ENCODE results near the gene SLC10A7. TPM values are rescaled to one million over a fixed set of nuclear protein-coding genes. Genes with fewer than 3 reads are reported as not detected.

SLC10A7 gene
- total RNA-seq, 2 donors from 2014 or later: 14.3 to 16.8 TPM

DNA sequence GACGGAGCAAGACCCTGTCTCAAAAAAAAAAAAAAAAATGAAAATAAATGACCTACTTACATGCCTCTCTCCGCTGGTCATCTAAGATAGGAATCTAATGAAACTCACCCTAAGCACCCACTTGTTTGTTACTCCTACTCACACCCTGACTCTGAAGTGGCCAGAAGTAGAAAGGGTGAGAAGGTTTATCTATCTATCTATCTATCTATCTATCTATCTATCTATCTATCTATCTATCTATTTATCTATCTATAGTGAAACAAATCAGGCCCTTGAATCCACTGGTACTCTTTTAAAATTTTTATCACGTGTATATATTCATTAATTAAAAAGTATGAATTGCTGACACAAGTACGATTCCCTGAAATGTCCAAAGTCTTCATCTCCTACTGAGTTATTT, 75.2 kb downstream of the SLC10A7 start:
- intact Hi-C loops (cut with DNase I): no loop called here
- no peak for DNase-seq (ENCODE audit: low spot score)

DNA sequence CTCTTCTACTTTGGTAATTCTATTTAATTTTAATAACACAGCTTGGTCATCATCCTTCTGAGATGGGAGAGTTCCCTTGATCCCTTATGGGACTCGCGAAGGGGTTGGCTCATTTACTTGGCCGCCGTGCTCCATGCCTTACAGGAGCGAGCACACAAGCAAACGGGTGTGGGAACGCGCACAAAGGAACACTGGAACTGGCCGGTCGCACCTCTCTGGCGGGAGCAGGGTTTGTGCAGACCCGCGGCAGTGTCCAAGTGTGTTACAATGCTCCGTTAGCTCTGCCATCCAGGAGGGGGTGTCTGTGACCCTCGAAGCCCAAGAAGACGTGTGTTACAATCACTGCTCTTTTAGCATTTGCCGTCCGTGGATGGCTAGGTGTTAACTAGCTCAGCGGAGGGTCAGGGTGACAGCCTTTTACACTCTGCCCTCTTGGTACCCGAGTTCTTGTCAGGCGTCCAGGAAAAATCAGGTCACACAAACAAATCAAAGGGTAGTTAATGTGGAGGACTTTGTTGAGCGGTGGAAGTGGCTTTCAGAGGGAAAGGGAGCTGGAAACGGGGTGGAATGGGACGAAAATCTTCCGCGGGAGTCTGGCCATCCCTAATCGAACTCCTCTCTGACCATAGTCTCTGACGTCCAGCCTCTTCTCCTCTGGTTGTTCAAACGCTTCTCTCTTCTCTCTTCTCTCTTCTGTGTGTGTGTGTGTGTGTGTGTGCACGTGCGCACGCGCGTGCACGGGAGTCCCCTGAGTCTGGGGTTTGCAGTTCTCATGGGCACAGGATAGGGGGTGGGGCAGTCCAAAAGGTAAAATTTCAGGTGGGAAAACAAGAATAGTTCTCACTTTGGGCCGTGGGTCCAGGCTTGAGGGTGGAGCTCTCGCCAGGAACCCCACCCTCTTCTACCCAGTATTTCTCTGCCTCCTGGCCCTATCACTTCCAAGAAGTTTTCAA, 76.3 kb downstream of the SLC10A7 start:
- no peak for DNase-seq (ENCODE audit: low spot score)
- intact Hi-C loops (cut with DNase I): no loop called here

DNA sequence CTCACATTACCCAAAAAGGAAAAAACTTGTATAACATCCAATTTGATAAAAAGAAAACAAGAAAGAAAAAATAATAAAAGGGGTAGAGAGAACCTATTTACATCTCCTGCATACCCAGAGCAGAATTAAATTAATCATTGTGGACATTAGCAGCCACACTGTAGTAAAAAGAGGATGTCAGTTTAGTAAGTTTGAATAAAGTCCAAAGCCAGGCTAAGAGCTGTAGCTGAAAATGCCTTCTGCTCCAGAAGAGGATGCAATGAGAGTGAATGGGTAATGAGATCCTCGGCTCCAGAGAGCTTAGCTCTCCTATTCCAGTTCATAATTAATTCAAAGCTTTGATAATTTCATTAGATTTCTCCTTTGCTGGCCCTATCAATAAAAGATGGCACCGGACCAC, 78.2 kb downstream of the SLC10A7 start:
- intact Hi-C loops (cut with DNase I): no loop called here
- DNase-seq (ENCODE audit: low spot score): no peak

DNA sequence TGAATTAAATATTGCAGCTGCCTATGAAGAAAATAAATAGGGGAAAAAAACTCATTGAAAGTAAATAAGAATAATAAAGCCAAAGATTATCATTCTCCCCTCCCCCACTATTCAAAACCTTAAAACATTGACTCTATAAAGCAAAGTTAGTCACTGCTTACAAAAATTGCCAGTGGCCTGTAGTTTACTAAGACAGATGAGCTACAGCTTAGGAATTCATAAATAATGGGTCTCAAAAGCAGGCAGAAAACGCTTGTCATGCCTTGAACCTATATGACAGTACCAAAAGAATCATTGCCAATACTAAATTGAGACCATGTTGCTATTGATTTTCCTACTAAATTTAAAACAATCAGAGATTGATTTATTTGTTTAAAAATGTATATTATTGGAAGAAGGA, 78.9 kb downstream of the SLC10A7 start:
- no peak for DNase-seq (ENCODE audit: low spot score)
- intact Hi-C loops (cut with DNase I): no loop called here

DNA sequence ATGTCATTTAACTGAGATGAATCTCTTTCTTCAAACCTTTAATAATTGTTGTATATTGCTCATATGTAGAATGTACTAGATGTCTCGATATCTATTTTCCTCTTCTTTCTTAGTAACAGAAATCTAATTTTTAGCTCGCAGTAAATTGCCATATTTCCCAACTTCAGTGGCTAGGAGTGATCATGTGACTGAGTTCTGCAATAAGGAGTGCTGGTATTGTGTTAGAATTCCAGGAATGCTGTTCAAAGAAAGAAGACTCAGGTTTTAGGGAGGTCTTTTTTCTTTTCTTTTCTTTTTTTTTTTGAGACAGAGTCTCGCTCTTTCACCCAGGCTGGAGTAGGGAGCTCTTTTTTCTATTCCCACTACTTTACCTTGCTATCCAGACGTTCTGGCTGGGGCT, 81.7 kb downstream of the SLC10A7 start:
- no peak for DNase-seq (ENCODE audit: low spot score)
- intact Hi-C loops (cut with DNase I): no loop called here

DNA sequence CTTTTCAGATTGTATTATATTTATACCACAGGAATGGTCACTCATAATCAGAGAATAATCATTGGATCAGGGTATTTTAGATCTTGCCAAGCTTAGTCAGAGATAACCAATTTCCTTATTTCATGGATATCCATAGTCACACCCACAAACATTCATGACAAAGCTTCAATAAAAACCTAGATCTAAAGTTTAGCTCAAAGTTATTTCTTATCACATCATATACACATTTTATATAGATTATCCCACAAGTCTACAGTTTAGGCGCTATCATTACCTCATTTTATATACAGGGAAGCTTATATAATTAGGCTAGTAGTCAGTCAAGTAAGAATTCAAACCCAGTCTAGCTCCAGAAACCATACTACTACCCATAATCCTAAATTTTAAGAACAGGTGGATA, 82.3 kb downstream of the SLC10A7 start:
- intact Hi-C loops (cut with DNase I): no loop called here
- DNase-seq (ENCODE audit: low spot score): no peak

DNA sequence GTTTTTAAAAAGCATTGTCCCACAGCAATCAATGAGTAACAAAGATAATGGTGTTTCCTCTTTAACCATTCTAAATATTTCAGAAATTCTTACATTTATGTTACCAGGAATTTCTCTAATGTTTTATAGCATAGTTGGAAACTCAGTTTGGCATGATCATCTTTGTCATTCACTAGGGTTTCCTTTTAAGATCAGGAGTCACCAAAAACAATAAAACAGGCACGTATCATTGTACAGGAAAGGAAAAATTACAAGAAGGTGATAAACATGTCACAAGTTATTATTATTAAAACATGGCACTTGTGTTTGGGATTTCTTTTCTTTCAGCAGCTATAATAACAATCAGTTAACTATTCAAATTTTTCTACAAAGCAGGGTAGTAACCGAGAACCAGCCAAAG, 84.0 kb downstream of the SLC10A7 start:
- DNase-seq (ENCODE audit: low spot score): no peak
- intact Hi-C loops (cut with DNase I): no loop called here

DNA sequence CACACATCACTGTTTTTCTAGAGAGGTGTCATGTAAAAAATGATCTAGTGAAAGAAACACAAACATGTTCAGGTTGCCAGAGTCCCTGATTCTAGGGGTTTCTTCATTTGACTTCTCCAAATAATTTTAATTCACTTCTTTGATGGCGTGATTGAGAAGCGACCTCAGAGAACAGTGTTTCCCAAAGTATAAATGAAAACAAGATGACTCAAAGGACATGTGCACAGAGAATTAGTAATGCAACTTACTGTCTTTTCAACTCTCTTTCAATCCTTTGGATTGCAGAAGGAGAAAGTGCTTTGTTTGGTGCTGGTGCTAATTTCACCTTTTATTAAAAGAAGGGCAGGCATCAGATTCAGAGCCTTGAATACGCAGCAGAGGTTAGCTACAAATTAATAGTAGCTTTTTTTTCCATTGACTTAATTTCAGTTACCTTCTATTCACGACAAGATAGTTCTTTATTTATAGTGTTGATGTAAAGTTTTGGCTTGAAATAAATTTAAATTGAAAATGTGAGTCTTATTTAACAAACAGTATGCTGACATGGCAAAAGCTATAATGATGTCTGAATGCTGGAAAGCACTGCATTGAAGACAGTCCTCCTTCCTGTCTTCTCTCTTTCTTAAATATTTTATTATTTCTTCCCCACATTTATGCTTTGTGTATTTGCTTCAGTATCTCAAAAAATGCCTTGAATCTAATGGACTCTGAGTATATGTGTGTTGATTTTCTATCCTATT, 85.1 kb downstream of the SLC10A7 start:
- intact Hi-C loops (cut with DNase I): no loop called here
- DNase-seq (ENCODE audit: low spot score): no peak

DNA sequence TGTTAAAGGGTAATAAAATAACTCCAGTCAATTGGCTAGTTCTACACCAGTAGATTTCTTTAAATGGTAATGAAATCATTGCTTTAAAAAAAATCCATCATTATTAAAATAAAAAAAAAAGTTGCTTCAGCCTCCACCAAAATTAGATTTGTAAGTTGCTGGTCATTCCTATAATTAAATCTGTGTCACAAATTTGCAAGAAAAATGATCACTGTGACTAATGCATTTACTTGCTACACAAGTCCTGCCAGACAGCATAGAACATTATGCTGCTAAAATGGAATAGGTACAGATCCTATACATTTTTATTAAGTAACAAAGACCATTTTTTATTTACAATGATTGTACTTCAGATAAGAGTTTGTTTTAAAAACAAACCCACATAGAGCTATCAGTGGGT, 85.8 kb downstream of the SLC10A7 start:
- intact Hi-C loops (cut with DNase I): no loop called here
- DNase-seq (ENCODE audit: low spot score): no peak

DNA sequence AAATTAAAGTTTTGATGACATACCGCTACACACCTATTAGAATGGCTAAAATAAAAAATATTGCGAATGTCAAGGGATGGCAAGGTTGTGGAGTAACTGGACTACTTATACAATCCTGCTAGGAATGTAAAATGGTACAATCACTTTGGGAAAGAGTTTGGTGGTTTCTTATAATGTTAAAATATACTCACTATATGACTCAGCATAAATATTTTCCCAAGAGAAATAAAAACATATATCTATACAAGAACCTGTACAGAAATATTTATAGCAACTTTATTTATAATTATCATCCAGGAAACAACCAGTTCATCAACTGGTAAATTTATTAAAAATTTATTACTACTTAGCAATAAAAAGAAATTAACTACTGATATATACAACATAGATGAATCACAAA, 89.7 kb downstream of the SLC10A7 start:
- DNase-seq (ENCODE audit: low spot score): no peak
- intact Hi-C loops (cut with DNase I): no loop called here

DNA sequence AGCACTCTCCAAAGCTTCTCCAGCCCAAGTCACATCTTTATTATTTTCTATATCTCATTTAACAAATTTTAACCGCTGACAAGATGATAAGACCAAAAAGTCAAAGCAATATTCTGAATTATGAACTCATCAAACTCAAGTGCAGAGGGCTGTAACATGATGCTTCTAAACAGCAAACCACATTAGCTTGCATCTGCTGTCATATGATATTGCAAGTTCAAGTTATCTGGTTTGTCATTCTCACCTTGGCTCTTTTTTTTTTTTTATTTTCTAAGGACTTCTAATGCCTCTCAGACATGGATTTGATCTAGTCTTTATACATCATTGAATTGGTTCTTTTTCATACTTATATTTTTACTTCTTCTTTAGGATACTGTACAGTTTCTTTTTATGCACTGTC, 93.4 kb downstream of the SLC10A7 start:
- no peak for DNase-seq (ENCODE audit: low spot score)
- intact Hi-C loops (cut with DNase I): no loop called here

DNA sequence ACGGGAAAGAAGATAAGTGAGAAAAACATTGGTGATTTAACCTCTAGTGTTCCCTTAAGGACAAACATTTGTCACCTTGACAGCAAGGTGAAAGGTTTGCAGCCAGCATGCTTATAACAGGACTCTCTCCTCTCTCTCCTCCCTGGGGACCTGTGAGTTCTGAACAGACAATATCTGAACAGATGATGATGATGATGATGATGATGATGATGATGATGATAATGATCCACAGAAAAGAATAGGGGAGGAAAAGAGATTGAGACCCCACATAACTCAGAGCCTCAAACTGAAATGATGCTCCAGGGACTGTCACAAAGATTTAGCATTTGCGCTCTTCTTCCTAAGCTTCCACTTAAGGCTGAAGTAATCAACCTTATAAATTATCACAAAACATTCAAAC, 103.9 kb downstream of the SLC10A7 start:
- DNase-seq (ENCODE audit: low spot score): no peak

DNA sequence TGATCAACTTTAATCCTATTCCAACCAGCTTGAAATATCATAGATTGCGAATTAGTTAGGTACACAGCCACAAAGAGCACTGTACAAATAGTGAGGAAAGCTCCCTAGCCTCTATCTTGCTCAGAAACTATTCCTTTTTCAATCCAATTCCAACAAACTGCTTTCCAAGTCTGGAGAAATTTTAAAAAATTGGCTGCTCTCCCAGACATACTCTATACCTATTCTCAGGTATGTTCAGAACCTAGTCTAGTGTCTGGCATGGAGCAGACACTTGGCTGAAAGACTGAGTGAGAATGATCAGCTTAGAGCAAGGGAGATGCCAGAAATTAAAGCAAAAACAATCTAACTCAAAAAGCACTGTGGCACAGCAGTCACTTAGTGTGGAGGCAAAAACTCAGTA, 105.9 kb downstream of the SLC10A7 start:
- DNase-seq (ENCODE audit: low spot score): no peak
- intact Hi-C loops (cut with DNase I): no loop called here

More for the DNA sequence above, 103.9 kb downstream of the SLC10A7 start:
- intact Hi-C loops (cut with DNase I): no loop called here

DNA sequence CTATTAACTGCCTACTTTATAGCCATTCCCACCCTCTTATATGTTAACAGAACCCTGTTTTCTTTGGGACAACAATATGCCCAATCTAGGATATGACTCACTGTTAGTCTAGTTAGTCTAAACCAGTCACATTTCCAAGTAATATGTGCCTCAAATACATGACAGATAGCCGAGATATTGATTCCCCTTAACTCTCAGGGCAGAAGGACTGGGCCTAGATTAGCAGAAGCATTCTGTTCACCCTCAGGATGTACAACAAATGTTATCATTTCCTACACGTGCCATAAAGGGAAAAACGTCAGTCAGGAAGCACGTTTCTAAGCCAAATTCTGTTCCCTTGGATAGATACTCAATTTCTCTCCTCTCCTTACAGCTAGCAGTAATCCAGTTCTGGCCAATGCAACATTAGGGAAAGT, 114.1 kb downstream of the SLC10A7 start:
- no peak for DNase-seq (ENCODE audit: low spot score)
- intact Hi-C loops (cut with DNase I): no loop called here

DNA sequence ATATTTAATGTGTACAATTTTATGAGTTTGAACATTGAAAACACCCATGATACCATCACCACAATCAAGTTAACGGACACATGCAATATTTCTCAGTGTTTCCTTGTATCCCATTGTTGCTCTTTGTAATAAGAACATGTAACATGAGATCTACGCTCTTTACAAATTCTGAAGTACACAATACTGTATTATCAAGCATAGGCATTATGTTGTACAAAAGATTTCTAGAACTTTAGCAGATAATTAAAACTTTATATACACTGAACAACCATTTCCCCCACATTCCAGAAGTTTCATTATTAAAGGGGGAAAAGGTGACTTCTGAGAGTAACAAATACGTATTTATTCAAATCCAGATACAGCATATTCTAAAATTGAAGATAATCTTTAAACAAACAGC, 114.5 kb downstream of the SLC10A7 start:
- DNase-seq (ENCODE audit: low spot score): no peak
- intact Hi-C loops (cut with DNase I): no loop called here

DNA sequence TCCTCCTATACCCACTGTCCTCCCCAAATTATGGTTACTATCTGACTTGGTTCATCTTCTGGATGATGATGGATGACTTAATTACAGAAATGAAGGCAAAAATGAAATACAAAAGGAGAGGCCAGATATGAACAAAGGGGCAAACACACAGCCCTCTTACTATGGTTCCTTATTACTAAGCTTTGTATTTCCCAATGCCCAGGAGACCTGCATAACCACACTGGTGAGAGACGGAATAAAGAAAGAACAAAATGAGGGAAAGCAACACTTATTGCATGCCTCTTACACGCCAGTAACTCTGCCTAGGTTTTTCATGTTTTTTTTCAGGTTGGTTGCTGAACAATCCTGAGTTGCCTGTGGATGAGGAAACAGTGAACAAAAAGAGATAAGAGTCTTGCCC, 120.5 kb downstream of the SLC10A7 start:
- intact Hi-C loops (cut with DNase I): no loop called here
- DNase-seq (ENCODE audit: low spot score): no peak

DNA sequence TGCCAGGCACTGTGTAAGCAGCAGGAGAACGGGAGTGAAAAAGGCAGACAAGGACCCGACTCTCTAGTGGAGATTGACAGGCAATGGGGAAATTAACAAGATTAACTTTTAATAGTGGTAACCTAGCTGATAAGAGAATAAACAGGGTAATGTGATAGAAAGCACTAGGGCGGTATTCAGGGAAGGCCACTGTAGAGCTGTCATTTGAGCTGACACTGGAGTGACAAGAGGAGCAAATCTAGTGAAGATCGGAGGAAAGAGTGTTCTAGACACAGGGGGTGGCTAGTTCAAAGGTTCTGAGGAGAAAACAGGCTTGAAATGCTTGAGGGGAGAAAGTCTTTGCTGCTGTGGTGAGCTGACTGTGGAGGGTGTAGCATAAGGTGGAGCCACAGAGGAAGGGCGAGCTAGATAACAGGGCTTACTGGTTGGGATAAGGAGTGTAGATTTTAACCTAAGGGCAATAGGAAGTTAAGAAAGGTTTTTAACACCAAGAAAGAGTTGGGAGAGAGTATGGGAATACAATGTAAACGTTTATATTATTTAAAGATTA, 122.8 kb downstream of the SLC10A7 start:
- intact Hi-C loops (cut with DNase I): no loop called here
- DNase-seq (ENCODE audit: low spot score): no peak

DNA sequence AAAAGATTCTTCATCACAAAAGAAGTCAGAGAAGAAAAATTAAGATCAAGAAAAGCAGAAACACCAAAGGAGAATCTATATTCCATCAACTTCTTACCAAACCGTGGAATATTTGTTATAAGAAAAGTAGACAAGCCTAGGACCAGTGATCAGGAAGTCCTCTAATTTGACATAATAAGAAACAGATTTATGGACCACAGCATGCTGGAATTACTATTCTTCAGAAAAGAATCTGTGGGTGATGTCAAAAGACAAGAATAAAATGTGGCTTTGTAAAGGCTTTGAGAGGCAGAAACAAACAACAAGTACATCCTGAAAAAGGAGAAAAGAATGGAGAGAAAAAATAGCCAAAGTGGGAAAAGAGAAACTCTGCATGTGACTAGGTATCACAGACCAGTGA, 123.3 kb downstream of the SLC10A7 start:
- DNase-seq (ENCODE audit: low spot score): no peak
- intact Hi-C loops (cut with DNase I): no loop called here

DNA sequence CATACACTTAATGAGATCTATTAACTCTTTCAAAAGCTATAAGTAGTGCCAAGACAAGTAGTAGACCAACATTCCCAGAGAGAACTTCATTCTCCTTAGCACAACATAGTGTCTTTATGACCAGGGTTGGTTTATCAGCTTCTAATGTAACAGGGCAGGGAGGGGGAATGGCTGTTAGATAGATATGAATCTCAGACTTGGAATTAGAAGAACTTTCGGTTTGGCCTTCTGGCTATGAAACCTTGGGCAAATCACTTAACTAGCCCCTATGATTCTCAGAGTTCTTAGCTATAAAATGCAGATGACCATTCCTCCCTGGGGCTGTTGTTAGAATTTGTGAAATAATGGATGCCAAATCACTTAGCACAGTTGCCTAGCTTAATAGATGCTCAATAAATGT, 132.2 kb downstream of the SLC10A7 start:
- DNase-seq (ENCODE audit: low spot score): no peak
- intact Hi-C loops (cut with DNase I): no loop called here

DNA sequence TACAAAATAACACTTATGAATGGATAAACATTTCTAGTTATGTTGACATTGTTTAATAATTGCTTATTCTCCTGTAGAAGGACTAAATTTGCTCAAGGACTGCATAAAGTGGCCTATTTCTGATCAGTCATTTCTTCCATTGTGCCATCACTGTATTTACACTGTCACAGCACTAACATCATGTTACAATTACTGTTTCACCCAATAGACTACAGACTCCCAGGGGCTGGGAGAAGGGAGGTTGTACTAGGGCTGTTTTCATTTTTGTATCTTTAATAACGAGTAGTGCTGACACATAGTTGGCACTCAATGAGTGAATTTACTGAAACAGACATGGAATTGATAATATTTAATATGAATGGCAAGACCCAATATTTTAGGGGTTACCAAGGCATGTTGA, 139.5 kb downstream of the SLC10A7 start:
- intact Hi-C loops (cut with DNase I): no loop called here
- no peak for DNase-seq (ENCODE audit: low spot score)
